IPS-18a (cell line): ENCODE data around the gene CDH9.

Source experiments
- H3K27ac ChIP-seq: one replicate; pipeline ENCODE4 v1.5.1; 2013; ENCODE audit warnings: low read length
- H3K27me3 ChIP-seq: one replicate; pipeline ENCODE4 v1.6.1; 2013; ENCODE audit warnings: mild to moderate bottlenecking, low read length; ENCODE audit not compliant: control insufficient read depth, insufficient read depth
- H3K36me3 ChIP-seq: one replicate; pipeline ENCODE4 v1.6.1; 2013; ENCODE audit warnings: low read depth, low read length; ENCODE audit not compliant: control insufficient read depth
- H3K4me1 ChIP-seq: one replicate; pipeline ENCODE4 v1.6.1; 2013; ENCODE audit warnings: low read depth, low read length; ENCODE audit not compliant: control insufficient read depth
- H3K4me3 ChIP-seq: one replicate; pipeline ENCODE4 v1.5.1; 2013; ENCODE audit warnings: low read length
- H3K9ac ChIP-seq: one replicate; pipeline ENCODE4 v1.6.1; 2013; ENCODE audit warnings: mild to moderate bottlenecking, low read length, moderate library complexity
- H3K9me3 ChIP-seq: one replicate; pipeline ENCODE4 v1.6.1; 2013; ENCODE audit warnings: low read depth, low read length; ENCODE audit not compliant: control insufficient read depth

The CDH9 gene

DNA sequence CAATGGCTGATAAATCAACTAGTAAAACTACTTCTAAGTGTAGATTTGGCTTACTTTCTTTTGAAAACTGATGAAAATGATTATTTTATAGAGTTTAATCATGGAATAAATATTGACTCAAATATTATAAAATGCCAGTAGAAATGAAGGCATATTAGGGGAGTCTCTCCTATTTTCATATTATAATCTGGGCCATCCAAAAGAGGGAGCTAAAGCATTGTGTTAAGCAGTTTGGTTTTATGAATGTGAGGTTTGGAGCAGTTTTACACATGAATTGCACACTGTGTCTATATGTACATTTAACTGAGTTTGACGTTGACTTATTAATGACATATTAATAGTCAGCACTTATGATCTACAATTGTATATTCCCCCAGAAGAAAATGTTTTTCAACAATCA is 17.4 kb downstream of the CDH9 start:
- Histone ChIP-seq H3K9me3 (no peaks in the 10 kb centered on the region), H3K4me1 (no peaks in the 10 kb centered on the region), H3K4me3 (no peak overlapping the region), H3K27me3 (no peaks in the 10 kb centered on the region), H3K27ac (no peak overlapping the region), H3K36me3 (no peaks in the 10 kb centered on the region), H3K9ac (no peak overlapping the region)

DNA sequence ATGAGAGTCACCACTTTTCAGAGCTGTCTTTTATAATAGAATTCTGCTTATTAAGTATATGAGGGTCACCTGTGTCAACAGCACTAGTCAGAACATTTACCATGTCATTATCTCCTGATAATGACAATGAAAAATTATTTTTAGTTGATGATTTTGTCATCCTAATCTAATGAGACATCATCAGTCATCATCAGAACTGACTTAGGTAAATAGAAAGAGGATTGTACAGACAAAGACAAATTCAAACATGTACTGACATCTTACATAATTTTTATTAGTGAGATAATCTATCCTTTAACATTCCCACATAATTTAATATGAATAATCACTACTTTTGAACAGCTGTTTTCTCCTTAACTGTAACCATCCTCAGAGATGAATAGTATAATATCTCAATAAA is 22.6 kb downstream of the CDH9 start:
- Histone ChIP-seq H3K9ac (no peak overlapping the region), H3K36me3 (no peaks in the 10 kb centered on the region), H3K4me1 (no peaks in the 10 kb centered on the region), H3K27ac (no peak overlapping the region), H3K27me3 (no peaks in the 10 kb centered on the region), H3K9me3 (no peaks in the 10 kb centered on the region), H3K4me3 (no peak overlapping the region)

DNA sequence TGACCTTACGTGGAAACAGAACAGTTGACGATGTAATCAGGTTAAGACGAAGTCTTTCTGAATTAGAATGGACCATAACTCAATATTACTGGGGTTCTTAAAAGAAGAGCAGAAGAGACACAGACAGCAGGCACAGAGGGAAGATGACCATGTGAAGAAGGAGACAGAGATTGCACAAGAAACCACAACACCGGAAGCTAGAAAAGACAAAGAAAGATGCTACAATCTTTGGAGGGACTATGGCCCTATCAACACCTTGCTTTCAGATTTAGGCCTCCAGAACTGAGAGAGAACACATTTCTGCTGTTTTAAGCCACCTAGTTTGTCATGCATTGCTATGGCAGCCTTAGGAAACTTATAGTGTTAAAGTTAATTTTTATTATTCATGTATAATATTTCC is 27.1 kb downstream of the CDH9 start:
- no peaks in the 10 kb centered on the region for H3K36me3 ChIP-seq
- H3K27me3 ChIP-seq, result no peaks in the 10 kb centered on the region
- H3K9ac ChIP-seq, result no peak overlapping the region
- H3K27ac ChIP-seq, result no peak overlapping the region
- no peak overlapping the region for H3K4me3 ChIP-seq
- H3K4me1 ChIP-seq, result no peaks in the 10 kb centered on the region
- H3K9me3 ChIP-seq, result no peaks in the 10 kb centered on the region

DNA sequence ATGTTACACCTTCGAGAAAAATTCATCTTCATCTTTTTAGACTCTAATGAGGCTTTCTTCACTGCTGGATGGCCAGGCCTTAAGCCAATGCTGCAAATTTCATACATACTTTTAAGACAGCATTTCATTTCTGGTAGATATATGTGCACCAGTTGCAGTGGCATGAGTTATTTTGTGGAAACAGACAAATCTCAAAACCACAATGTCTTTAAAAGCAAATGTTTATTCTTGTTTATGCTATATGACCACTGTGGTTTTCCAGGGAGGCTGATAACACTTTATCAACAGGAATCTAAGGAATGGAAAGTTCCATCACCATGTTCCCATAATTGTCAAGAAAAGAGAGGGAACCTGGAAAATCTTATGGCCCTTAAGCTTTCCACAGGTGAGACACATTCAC is 27.7 kb downstream of the CDH9 start:
- no peaks in the 10 kb centered on the region for H3K4me1 ChIP-seq
- H3K4me3 ChIP-seq, result no peak overlapping the region
- no peak overlapping the region for H3K27ac ChIP-seq
- H3K36me3 ChIP-seq, result no peaks in the 10 kb centered on the region
- H3K9me3 ChIP-seq, result no peaks in the 10 kb centered on the region
- H3K27me3 ChIP-seq, result no peaks in the 10 kb centered on the region
- H3K9ac ChIP-seq, result no peak overlapping the region

DNA sequence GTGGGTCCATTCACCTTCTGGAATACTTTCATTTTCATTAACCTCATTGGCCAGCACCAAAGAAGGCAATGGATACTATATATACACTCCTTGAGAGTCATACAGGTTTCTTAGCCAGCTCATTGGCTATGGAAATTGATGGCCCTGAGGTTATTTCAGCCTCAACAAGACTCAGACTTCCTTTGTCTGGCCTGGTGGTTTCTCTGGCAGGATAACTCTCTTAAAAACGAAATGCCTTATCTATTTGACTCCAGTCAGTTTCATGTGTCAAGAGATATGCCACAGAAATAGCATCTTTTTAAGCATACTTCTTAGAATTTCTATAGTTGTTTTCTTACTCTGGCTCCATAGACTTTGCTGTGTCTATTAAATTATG is 28.9 kb downstream of the CDH9 start:
- Histone ChIP-seq H3K4me3 (no peak overlapping the region), H3K36me3 (no peaks in the 10 kb centered on the region), H3K4me1 (no peaks in the 10 kb centered on the region), H3K27me3 (no peaks in the 10 kb centered on the region), H3K27ac (no peak overlapping the region), H3K9me3 (no peaks in the 10 kb centered on the region), H3K9ac (no peak overlapping the region)

DNA sequence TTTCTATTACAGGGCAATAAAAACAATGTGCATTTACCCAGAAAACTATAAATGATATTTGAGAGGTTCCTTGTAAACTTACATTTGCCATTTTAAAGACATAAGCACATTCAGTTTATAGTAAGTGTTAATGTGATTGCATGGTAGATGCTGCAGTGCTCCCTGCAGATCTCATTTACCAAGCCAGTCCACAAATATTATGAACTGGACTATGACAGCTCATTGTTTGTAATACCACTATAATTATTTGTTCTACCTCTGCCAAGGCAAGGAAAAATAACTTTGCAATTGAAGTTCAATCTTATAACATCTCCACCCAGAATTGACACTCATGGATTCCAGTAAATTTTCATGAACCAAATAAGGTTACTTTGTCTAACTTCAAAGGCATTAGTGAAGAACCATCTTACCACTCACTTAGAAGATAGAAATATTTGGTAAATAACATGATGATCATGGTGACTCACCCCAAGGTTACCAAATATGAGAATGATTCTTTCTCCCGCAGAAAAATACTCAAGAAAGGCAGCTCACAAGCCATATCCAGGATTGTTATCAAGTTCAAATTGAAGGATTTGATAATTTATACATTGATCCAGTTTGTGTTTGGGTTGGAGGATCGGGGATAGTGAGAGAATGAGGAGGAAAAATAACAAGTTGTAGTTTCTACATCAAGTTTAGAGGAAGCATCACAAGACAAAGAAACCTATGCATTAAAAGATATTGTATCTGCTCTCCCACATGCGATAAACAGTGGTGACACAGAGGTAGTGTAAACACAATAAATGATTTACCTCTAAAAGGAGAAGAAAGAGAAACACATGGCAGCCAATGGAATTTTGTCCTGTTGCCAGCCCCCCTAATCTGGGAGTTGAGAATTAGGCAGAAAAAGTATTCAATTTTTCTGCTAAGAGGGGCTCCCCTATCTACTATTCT is 29.5 kb downstream of the CDH9 start:
- no peaks in the 10 kb centered on the region for H3K9me3 ChIP-seq
- H3K36me3 ChIP-seq, result no peaks in the 10 kb centered on the region
- H3K4me3 ChIP-seq, result no peak overlapping the region
- H3K27ac ChIP-seq, result no peak overlapping the region
- no peaks in the 10 kb centered on the region for H3K27me3 ChIP-seq
- no peaks in the 10 kb centered on the region for H3K4me1 ChIP-seq
- H3K9ac ChIP-seq, result no peak overlapping the region

DNA sequence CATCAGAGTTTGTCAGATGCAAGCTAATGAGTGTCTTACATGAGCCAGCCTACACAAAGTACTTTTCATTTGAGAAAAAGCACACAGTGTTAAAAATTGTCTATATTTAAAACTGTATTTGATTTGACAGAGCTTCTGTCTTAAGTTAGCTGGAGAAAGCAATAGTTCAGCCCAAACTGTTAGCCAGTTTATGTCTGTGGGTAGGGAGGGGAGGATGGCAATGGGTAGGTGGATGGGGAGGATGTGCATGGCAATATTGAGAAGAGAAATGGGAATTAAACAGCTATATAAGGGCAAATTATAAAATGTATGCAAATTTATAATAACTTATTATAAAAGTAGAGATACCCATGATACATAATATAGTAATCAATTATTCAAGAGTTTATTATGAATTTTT is 31.3 kb downstream of the CDH9 start:
- Histone ChIP-seq H3K27me3 (no peaks in the 10 kb centered on the region), H3K4me1 (no peaks in the 10 kb centered on the region), H3K9ac (no peak overlapping the region), H3K36me3 (no peaks in the 10 kb centered on the region), H3K4me3 (no peak overlapping the region), H3K27ac (no peak overlapping the region), H3K9me3 (no peaks in the 10 kb centered on the region)

DNA sequence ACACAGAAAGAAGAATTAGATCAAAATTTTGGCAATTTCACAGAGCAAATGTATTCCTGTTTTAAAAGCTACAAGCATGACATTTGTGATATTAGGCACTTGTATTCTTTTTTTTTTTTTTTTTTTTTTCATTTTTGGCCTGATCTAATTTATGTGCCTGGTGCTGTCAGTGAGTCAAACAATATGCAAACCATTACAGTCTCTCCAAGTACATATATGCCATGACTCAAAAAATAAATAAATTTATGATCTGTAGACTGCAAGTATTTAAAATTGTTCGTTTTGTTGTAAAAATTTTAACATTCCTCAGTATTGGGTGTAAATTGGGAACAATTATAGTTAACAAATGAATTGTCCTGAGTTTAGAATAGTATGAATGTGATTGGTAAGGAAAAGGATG is 51.4 kb downstream of the CDH9 start:
- no peaks in the 10 kb centered on the region for H3K36me3 ChIP-seq
- H3K27ac ChIP-seq, result no peak overlapping the region
- H3K4me3 ChIP-seq, result no peak overlapping the region
- no peaks in the 10 kb centered on the region for H3K9me3 ChIP-seq
- no peak overlapping the region for H3K9ac ChIP-seq
- no peaks in the 10 kb centered on the region for H3K4me1 ChIP-seq
- no peaks in the 10 kb centered on the region for H3K27me3 ChIP-seq

DNA sequence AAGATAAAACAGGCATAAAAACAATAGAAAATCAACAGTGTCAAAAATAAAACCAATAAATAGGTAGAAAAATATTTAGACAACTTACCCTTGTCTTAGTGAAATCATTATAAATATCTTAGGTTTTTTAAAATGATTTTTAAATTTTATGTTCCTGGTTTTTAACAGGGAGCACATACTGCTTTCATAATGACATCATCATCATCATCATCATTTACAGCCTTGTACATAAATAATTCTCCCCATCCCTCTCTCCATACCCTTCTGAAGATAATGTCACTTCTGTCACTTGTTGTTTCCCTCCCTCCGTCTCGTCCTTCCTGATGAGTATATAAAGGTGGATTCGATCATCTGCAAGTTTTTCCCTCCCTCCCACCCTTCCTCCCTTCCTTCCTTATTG is 56.6 kb downstream of the CDH9 start:
- H3K9ac ChIP-seq, result no peak overlapping the region
- H3K9me3 ChIP-seq, result no peaks in the 10 kb centered on the region
- H3K27me3 ChIP-seq, result no peaks in the 10 kb centered on the region
- H3K36me3 ChIP-seq, result no peaks in the 10 kb centered on the region
- H3K4me3 ChIP-seq, result no peak overlapping the region
- H3K27ac ChIP-seq, result no peak overlapping the region
- no peaks in the 10 kb centered on the region for H3K4me1 ChIP-seq

DNA sequence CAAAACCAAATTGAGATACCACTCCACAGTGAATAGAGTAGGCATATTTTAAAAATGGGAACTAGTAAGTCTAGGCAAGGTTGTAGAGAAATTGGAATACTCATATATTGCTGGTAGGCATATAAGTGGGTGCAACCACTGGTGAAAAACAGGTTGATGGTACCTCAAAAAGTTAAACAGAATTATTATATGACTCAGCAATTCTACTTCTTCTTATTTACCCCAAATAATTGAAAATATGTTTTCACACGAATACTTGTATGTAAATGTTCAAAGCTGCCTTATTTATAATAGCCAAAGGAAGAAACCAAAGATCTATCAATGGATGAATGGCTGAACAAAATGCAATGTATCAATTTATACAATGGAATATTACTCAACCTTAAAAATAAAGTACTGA is 79.1 kb downstream of the CDH9 start:
- Histone ChIP-seq H3K4me1 (no peaks in the 10 kb centered on the region), H3K4me3 (no peak overlapping the region), H3K27me3 (no peaks in the 10 kb centered on the region), H3K27ac (no peak overlapping the region), H3K9ac (no peak overlapping the region), H3K9me3 (peaks cover 6% of the 10 kb centered on the region), H3K36me3 (no peaks in the 10 kb centered on the region)

DNA sequence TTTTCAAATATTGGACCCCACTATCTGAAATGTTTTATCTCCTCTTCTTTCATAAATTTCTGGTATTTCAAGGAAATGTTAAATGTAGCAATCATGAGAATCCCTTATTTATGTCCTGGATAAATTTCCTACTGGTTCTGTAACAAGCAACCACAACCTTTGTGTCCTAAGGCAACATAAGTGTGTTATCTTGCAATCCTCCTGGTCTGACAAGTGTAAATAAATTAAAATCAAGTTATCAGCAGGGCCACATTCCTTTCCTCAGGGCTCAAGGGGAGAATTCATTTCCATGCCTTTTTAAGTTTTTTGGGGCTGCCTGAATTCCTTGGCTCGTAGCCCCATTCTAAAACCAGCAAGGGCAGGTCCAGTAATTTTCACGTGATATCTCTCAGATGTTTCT is 83.2 kb downstream of the CDH9 start:
- Histone ChIP-seq H3K9ac (no peak overlapping the region), H3K4me3 (no peak overlapping the region), H3K4me1 (no peaks in the 10 kb centered on the region), H3K36me3 (no peaks in the 10 kb centered on the region), H3K27ac (no peak overlapping the region), H3K9me3 (peaks cover 6% of the 10 kb centered on the region), H3K27me3 (no peaks in the 10 kb centered on the region)

DNA sequence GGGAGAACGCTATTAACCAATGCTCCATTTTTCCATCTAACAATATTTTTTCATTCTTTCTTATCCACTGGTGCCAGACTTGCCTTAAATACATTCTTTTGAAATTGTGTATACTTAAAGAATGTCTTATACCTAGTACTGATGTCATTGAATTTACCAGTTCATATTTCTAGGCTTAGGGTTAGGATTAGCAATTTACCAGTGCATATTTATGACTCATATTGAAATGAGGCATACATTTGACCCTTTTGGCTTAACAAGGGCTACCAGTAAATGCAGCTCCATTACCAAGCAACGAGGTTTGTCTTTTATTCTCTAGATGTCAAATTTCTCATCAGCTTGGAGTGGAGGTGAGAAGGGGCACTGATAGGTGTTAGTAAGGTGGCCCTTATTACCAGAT is 89.5 kb downstream of the CDH9 start:
- H3K9me3 ChIP-seq, result no peaks in the 10 kb centered on the region
- H3K4me3 ChIP-seq, result no peak overlapping the region
- H3K9ac ChIP-seq, result no peak overlapping the region
- no peaks in the 10 kb centered on the region for H3K4me1 ChIP-seq
- H3K36me3 ChIP-seq, result no peaks in the 10 kb centered on the region
- H3K27me3 ChIP-seq, result no peaks in the 10 kb centered on the region
- H3K27ac ChIP-seq, result no peak overlapping the region
